Smooth muscle cell of the brain vasculature (primary cell): ENCODE data around the gene BCOR.

ENCODE experiments used
- DNase-seq: peaks from one replicate; pipeline ENCODE4 v3.0.0-alpha.2; 2012; ENCODE audit warnings: low read depth, low spot score

BCOR gene

DNA sequence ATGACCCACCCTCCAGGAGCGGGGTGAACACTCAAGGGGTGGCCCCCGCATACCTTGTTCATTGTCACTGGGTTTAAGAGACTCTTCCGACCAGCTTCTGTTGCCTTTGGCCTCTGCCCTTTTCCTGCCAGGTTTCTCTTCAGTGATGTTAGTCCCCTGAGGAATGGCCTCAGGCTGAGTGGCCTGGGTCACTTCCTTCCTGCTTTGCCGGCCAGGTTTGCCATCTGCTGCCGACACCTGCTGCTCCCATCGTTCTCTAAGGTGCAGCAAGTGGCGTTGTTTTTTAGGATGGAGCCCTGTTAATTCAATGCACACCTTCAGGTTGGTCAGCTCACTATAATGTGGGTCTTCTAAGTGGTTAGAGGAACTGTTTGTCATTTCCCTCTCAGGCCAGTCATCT lies 34.2 kb downstream of the BCOR start:
- DNase-seq, result no peak

GRCh38 chrX:40062525-40063155 lies 35.1 kb downstream of the BCOR start:
- DNase-seq, result no peak

GRCh38 chrX:40061871-40062524 lies 35.8 kb downstream of the BCOR start:
- DNase-seq, result no peak

- no peak for DNase-seq
Observed at GRCh38 chrX:40061005-40061404, 36.8 kb downstream of the BCOR start.

GRCh38 chrX:40060356-40060845 lies 37.4 kb downstream of the BCOR start:
- no peak for DNase-seq

- DNase-seq, result no peak
Observed at GRCh38 chrX:40058719-40059118, 39.0 kb downstream of the BCOR start.

DNA sequence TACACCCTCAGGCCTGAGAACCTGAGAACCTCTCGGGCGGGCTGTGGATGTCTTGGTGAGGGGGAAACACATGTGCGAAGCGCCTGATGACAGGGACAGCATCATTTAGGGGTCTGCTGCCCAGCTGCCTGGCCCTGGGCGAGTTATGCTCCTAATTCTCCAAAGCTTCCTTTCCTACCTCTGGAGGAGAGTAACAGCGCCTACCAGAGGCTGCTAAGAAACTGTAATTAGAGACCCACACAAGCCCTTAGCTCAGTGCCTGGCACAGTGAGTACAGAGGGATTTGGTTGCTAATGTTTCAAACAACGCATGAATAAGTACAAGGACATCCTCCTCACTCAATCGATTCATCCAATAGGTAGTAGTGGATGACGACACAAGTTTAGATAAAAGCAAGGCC lies 40.4 kb downstream of the BCOR start:
- no peak for DNase-seq

GRCh38 chrX:40056420-40056819 lies 41.3 kb downstream of the BCOR start:
- no peak for DNase-seq

DNA sequence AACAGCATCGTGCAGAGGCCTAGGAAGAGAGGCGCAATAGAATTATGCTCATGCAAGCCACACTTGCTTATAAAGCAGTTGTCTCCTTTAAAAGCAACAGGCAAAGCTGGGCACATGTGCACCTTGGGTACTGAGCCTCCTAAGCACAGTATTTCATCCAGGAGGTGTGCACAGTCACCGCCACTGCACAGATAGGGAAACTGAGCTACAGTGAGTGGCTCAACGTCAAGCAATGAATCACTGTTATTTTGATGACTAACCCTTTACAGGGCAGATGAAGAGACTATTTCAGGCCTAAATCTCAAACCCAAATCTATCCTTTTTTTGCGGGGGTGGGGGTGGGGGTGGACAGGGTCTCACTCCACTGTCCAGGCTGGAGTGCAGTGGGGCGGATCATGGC lies 42.3 kb downstream of the BCOR start:
- DNase-seq, result no peak

- DNase-seq, result no peak
Observed at GRCh38 chrX:40054793-40055192, 43.0 kb downstream of the BCOR start.

DNA sequence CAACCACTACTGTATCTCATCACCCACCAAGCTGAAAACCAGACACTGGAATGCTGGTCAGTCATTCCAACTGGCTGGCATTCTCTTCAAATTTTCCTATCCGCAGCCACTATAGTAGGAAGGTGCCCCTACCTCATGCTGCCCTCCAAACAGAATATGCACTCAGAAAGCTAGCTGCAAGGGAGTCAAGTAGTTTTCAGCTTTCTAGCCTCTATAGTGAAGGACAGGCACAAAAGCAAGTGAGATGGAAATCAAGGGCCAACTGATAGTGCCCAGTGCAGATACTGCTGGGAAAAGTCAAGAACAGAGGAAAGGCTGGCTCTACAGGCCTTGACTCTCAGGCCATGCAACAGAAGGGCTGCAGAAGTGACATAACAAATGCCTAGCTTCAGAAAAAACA lies 47.2 kb downstream of the BCOR start:
- DNase-seq, result no peak

DNA sequence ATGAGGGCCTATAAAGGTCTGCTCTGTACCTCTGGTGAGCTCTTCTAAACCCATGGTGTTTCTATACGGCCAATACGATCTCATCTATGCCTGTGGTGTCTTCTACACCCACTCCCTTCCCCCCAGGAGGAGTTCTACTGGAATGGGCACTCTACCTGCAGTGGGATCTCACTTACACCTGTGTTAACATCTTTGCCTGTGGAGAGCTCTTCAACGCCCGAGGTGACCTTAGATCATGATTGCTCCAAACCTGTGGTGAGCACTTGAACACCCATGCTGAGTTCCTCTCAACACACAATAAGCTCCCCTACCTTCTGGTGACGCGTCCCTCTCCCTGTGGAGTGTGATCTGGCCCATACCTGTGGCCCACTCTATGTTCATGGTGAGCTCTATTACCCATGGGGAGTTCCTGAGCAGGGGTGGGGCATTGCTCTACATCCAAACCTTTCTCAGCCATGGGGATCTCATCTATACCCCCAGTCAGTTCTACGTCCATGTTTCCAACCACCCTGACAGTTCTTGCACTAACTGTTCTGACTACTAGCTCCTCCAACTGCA lies 48.6 kb downstream of the BCOR start:
- DNase-seq, result no peak

DNA sequence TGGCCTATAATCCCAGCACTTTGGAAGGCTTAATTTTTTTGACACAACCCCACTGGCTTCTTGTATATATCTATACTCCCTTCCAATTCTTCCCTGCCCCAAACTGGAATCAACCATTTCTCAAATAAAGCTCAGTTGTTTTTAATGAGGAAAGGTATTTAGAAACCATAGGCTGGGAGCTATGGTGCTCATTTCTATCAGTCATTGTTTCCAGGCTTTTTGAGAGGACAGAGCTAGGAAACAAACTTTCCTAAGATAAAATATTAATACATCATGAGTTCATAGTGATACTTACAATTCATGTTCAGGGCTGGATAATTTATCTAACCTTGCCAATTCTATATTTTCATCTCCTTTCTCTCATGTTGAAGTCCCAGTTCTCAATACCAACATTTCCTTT lies 50.3 kb downstream of the BCOR start:
- DNase-seq, result no peak

DNA sequence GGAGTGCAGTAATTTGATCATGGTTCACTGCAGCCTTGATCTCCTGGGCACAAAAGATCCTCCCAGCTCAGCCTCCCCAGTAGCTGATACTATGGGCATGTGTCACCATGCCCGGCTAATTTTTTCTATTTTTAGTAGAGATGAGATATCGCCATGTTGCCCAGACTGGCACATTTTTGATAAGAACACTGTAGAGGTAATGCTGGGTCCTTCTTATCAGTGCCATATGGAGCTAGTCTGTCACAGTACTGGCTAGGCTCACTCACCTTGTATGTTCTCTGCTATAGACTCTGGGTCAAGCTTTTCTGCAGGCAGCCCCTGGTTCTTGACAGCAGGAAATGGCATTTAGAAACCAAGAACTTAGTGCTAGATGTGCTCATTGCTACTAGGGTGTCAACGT lies 53.9 kb downstream of the BCOR start:
- DNase-seq, result no peak

- no peak for DNase-seq
Observed at GRCh38 chrX:40041915-40042314, 55.8 kb downstream of the BCOR start.

GRCh38 chrX:40040686-40041461 lies 56.9 kb downstream of the BCOR start:
- no peak for DNase-seq

DNA sequence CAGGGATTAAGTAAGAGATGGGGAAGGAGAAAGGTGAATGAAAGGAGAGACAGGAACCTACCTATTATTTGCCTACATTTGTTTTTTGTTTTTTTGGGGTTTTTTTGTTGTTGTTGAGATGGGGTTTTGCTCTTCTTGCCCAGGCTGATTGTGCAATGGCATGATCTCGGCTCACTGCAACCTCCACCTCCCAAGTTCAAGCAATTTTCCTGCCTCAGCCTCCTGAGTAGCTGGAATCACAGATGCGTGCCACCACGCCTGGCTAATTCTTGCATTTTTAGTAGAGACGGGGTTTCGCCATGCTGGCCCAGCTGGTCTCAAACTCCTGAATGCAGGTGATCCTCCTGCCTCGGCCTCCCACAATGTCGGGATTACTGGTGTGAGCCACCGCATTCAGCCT lies 57.9 kb downstream of the BCOR start:
- DNase-seq, result no peak

DNA sequence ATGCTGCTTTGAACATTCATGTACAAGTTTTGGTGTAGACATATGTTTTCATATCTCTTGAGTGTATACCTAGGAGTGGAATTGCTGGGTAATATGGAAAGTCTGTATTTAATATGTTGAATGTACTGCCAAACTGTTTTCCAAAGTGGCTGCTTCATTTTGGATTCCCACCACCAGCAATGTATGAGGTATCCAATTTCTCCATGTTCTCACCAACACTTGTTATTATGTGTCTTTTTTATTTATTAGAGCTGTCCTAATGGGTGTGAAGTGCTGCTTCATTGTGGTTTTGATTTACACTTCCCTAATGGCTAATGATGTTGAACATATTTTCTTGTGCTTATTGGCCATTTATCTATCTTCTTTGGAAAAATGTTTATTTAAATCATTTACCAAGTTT lies 60.4 kb downstream of the BCOR start:
- no peak for DNase-seq

GRCh38 chrX:40035726-40036125 lies 62.0 kb downstream of the BCOR start:
- no peak for DNase-seq

- no peak for DNase-seq
Observed at GRCh38 chrX:40031911-40032310, 65.8 kb downstream of the BCOR start.

GRCh38 chrX:40030205-40030604 lies 67.6 kb downstream of the BCOR start:
- DNase-seq, result no peak

- no peak for DNase-seq
Observed at GRCh38 chrX:40022421-40022820, 75.3 kb downstream of the BCOR start.

- no peak for DNase-seq
Observed at GRCh38 chrX:40021647-40022046, 76.1 kb downstream of the BCOR start.
